Measurements from ENCODE around the gene HLA-B.
"Not testable (repeated sequence)": the region's sequence is repeated elsewhere in the genome, so short reads cannot be mapped to it uniquely, and the experiment has no call there.

The HLA-B gene

DNA sequence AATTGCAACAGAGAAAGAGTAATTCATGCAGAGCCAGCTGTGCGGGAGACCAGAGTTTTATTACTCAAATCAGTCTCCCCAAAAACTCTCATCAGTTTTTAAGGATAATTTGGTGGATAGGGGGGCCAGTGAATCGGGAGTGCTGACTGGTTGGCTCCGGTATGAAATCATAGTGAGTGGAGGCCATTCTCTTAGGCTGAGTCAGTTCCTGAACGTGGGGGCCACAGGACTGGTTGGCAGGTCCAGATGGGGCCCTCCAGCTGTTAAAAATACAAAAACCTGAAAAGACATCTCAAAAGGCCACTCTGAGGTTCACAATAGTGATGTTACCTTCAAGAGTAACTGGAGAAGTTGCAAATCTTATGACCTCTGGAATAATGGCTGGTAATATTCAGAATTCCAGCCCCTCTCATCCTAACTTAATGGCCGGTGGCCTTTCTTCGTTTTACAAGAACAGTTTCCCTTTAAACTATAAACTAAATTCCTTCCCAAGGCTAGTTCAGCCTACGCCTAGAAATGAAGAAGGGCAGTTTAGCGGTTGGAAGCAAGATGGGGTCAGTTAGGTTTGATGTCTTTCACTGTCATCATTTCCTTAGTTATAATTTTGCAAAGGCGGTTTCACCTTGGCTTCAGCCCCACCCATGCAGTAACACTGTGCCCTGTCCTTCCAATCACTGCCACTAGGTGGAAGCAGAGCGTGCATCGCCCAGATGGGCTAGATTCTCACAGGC lies 39.6 kb upstream of the HLA-B start:
- H4K8ac ChIP-seq (ENCODE audit: low read depth, low read length) = no peak overlapping the region
- no peak overlapping the region for H2AK5ac ChIP-seq (ENCODE audit: low read length)
- H3K23ac ChIP-seq (ENCODE audit: low read length) = no peak overlapping the region
- no peaks in the 10 kb centered on the region for H3K4me1 ChIP-seq (ENCODE audit: control insufficient read depth, low read depth, low read length)
- H2BK5ac ChIP-seq (ENCODE audit: low read length) = no peak overlapping the region
- H2BK15ac ChIP-seq (replicated peaks; ENCODE audit: low read depth) = no peak overlapping the region
- H3K36me3 ChIP-seq (ENCODE audit: control insufficient read depth, insufficient read depth, low read length) = no peaks in the 10 kb centered on the region
- H3K79me1 ChIP-seq (ENCODE audit: low read length) = no peaks in the 10 kb centered on the region
- H3K27me3 ChIP-seq (ENCODE audit: insufficient read depth, low read length, poor library complexity) = no peaks in the 10 kb centered on the region
- no peak overlapping the region for H3K27ac ChIP-seq (ENCODE audit: low read depth, low read length)
- WGBS (ENCODE audit: extremely low coverage, insufficient coverage, low lambda C conversion rate) = no CpG with 5 or more reads among the region's 11 CpGs
- H3K4me2 ChIP-seq (ENCODE audit: low read length) = no peak overlapping the region
- H3K18ac ChIP-seq (ENCODE audit: low read length) = no peak overlapping the region
- no peak overlapping the region for H3K4ac ChIP-seq (ENCODE audit: low read depth, low read length)
- no peaks in the 10 kb centered on the region for H3K79me2 ChIP-seq (ENCODE audit: control insufficient read depth, insufficient read depth, low read length)
- H2BK120ac ChIP-seq (ENCODE audit: low read depth, low read length) = no peak overlapping the region
- H3K9ac ChIP-seq (ENCODE audit: low read length) = no peak overlapping the region
- H3K56ac ChIP-seq (ENCODE audit: low read length) = no peak overlapping the region
- no peak overlapping the region for H4K5ac ChIP-seq (ENCODE audit: low read length)
- DNase-seq = peak; percentile 76
- H3K4me3 ChIP-seq (ENCODE audit: low read length) = no peak overlapping the region

DNA sequence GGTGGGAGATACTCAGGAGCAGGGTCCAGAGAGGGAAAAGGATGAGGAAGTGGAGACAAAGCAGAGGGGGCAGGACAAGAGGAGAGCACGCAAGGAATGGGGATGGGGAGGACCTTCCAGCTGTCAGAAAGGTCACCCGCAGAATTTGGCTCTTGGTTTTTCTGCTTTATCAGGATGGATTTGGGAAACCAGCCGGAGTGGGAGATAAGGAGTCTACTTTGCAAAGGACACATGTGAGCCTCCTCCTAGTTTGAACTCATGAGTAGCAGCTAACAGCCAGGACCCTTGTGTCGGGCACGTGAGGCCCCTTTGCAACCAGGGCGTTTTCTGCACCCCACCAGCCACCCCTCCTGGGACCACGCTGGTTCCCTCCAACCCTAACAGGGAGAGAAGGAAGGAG lies 38.9 kb upstream of the HLA-B start:
- Histone ChIP-seq H2BK15ac (replicated peaks; ENCODE audit: low read depth) (no peak overlapping the region), H3K56ac (ENCODE audit: low read length) (no peak overlapping the region), H4K5ac (ENCODE audit: low read length) (no peak overlapping the region), H3K23ac (ENCODE audit: low read length) (no peak overlapping the region), H3K79me1 (ENCODE audit: low read length) (no peaks in the 10 kb centered on the region), H3K27ac (ENCODE audit: low read depth, low read length) (no peak overlapping the region), H3K4me1 (ENCODE audit: control insufficient read depth, low read depth, low read length) (no peaks in the 10 kb centered on the region), H3K18ac (ENCODE audit: low read length) (no peak overlapping the region), H3K4ac (ENCODE audit: low read depth, low read length) (no peak overlapping the region), H2BK5ac (ENCODE audit: low read length) (no peak overlapping the region), H4K8ac (ENCODE audit: low read depth, low read length) (no peak overlapping the region), H3K27me3 (ENCODE audit: insufficient read depth, low read length, poor library complexity) (no peaks in the 10 kb centered on the region), H3K4me3 (ENCODE audit: low read length) (no peak overlapping the region), H2AK5ac (ENCODE audit: low read length) (no peak overlapping the region), H2BK120ac (ENCODE audit: low read depth, low read length) (no peak overlapping the region), H3K9ac (ENCODE audit: low read length) (no peak overlapping the region), H3K4me2 (ENCODE audit: low read length) (no peak overlapping the region), H3K79me2 (ENCODE audit: control insufficient read depth, insufficient read depth, low read length) (no peaks in the 10 kb centered on the region), H3K36me3 (ENCODE audit: control insufficient read depth, insufficient read depth, low read length) (no peaks in the 10 kb centered on the region)
- DNase-seq = no peak
- no CpG with 5 or more reads among the region's 7 CpGs for WGBS (ENCODE audit: extremely low coverage, insufficient coverage, low lambda C conversion rate)

DNA sequence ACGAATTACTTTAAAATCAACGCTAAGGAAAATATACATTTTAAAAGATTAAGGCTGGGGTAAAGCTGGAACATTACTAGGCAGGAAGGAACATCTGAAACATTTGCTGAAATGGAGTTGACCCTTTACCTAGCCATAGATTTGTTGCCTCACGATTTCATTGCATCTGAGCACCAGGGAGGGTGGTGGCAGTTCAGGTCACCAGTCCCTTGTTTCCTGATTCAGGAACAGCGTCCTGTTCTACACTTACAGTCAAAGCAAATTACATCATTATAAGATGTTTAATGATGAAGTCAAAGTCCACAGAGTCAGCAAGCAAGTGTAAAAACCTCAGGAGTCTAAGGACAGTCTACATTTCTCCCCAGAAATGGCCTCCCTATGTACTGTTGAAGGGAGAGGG lies 37.4 kb upstream of the HLA-B start:
- Histone ChIP-seq H4K5ac (ENCODE audit: low read length) (no peak overlapping the region), H3K18ac (ENCODE audit: low read length) (no peak overlapping the region), H3K27me3 (ENCODE audit: insufficient read depth, low read length, poor library complexity) (no peaks in the 10 kb centered on the region)

DNA sequence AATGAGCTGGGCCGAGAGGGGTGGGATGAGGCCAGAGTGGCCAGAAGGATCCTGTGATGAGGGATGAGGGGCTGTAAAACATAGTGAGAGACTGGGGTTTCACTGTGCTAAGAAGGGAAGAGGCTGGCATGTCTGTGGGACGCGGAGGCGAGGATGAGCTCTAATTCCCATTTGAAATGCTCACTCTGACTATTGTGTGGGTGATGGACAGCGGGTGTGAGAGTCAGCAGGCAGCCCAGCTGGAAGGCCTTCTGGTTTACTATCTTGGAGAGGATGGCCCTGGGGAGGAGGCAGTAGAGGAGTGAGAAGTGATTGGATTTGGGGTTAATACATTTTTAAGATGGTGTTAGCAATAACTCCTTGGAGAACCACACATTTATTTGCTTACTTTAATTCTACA lies 37.0 kb upstream of the HLA-B start:
- no peak overlapping the region for H3K27ac ChIP-seq (ENCODE audit: low read depth, low read length)
- no peak overlapping the region for H3K4me3 ChIP-seq (ENCODE audit: low read length)
- no peak overlapping the region for H2BK5ac ChIP-seq (ENCODE audit: low read length)
- H2AK5ac ChIP-seq (ENCODE audit: low read length) = no peak overlapping the region
- H3K9ac ChIP-seq (ENCODE audit: low read length) = no peak overlapping the region
- no peak overlapping the region for H2BK15ac ChIP-seq (replicated peaks; ENCODE audit: low read depth)
- H4K8ac ChIP-seq (ENCODE audit: low read depth, low read length) = no peak overlapping the region
- no peaks in the 10 kb centered on the region for H3K36me3 ChIP-seq (ENCODE audit: control insufficient read depth, insufficient read depth, low read length)
- no peak for DNase-seq
- no peak overlapping the region for H3K4ac ChIP-seq (ENCODE audit: low read depth, low read length)
- no peak overlapping the region for H3K18ac ChIP-seq (ENCODE audit: low read length)
- no peak overlapping the region for H4K5ac ChIP-seq (ENCODE audit: low read length)
- H3K79me2 ChIP-seq (ENCODE audit: control insufficient read depth, insufficient read depth, low read length) = no peaks in the 10 kb centered on the region
- WGBS (ENCODE audit: extremely low coverage, insufficient coverage, low lambda C conversion rate) = no CpG with 5 or more reads among the region's 5 CpGs
- H3K4me1 ChIP-seq (ENCODE audit: control insufficient read depth, low read depth, low read length) = no peaks in the 10 kb centered on the region
- H3K4me2 ChIP-seq (ENCODE audit: low read length) = no peak overlapping the region
- no peak overlapping the region for H2BK120ac ChIP-seq (ENCODE audit: low read depth, low read length)
- no peak overlapping the region for H3K23ac ChIP-seq (ENCODE audit: low read length)
- no peaks in the 10 kb centered on the region for H3K79me1 ChIP-seq (ENCODE audit: low read length)
- no peaks in the 10 kb centered on the region for H3K27me3 ChIP-seq (ENCODE audit: insufficient read depth, low read length, poor library complexity)
- no peak overlapping the region for H3K56ac ChIP-seq (ENCODE audit: low read length)

More for the DNA sequence above, 37.4 kb upstream of the HLA-B start:
- no peak overlapping the region for H2BK15ac ChIP-seq (replicated peaks; ENCODE audit: low read depth)
- H3K9ac ChIP-seq (ENCODE audit: low read length) = no peak overlapping the region
- H3K56ac ChIP-seq (ENCODE audit: low read length) = no peak overlapping the region
- H3K79me1 ChIP-seq (ENCODE audit: low read length) = no peaks in the 10 kb centered on the region
- H3K4me2 ChIP-seq (ENCODE audit: low read length) = no peak overlapping the region
- no peak overlapping the region for H4K8ac ChIP-seq (ENCODE audit: low read depth, low read length)
- no peaks in the 10 kb centered on the region for H3K79me2 ChIP-seq (ENCODE audit: control insufficient read depth, insufficient read depth, low read length)
- H3K27ac ChIP-seq (ENCODE audit: low read depth, low read length) = no peak overlapping the region
- H3K36me3 ChIP-seq (ENCODE audit: control insufficient read depth, insufficient read depth, low read length) = no peaks in the 10 kb centered on the region
- H2BK120ac ChIP-seq (ENCODE audit: low read depth, low read length) = no peak overlapping the region
- H3K23ac ChIP-seq (ENCODE audit: low read length) = no peak overlapping the region
- no peak overlapping the region for H3K4me3 ChIP-seq (ENCODE audit: low read length)
- H3K4ac ChIP-seq (ENCODE audit: low read depth, low read length) = no peak overlapping the region
- DNase-seq = no peak
- no peaks in the 10 kb centered on the region for H3K4me1 ChIP-seq (ENCODE audit: control insufficient read depth, low read depth, low read length)
- no peak overlapping the region for H2AK5ac ChIP-seq (ENCODE audit: low read length)
- H2BK5ac ChIP-seq (ENCODE audit: low read length) = no peak overlapping the region
- WGBS (ENCODE audit: extremely low coverage, insufficient coverage, low lambda C conversion rate) = no CpG with 5 or more reads among the region's 4 CpGs

DNA sequence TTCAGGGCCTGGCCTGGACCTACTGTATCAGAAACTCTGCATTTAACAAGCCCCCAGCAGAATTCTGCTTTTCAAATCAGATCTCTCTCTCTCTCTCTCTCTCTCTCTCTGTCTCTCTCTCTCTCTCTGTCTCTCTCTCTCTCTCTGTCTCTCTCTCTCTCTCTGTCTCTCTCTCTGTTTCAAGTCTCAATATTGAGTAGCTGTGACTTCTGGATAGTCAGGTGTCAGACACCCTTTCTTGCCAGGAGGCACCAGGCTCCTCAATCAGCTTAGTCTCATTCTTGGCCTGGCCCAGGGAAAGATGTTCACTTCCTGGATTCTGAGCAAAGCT lies 32.8 kb upstream of the HLA-B start:
- H3K4ac ChIP-seq (ENCODE audit: low read depth, low read length); H2BK5ac ChIP-seq (ENCODE audit: low read length); H3K4me1 ChIP-seq (ENCODE audit: control insufficient read depth, low read depth, low read length); H3K79me2 ChIP-seq (ENCODE audit: control insufficient read depth, insufficient read depth, low read length); H2BK120ac ChIP-seq (ENCODE audit: low read depth, low read length); H2BK15ac ChIP-seq (replicated peaks; ENCODE audit: low read depth); H3K4me3 ChIP-seq (ENCODE audit: low read length); H3K18ac ChIP-seq (ENCODE audit: low read length); H3K4me2 ChIP-seq (ENCODE audit: low read length); DNase-seq; H3K23ac ChIP-seq (ENCODE audit: low read length); H3K27ac ChIP-seq (ENCODE audit: low read depth, low read length); H3K27me3 ChIP-seq (ENCODE audit: insufficient read depth, low read length, poor library complexity); H2AK5ac ChIP-seq (ENCODE audit: low read length); H3K56ac ChIP-seq (ENCODE audit: low read length); H4K5ac ChIP-seq (ENCODE audit: low read length); H3K36me3 ChIP-seq (ENCODE audit: control insufficient read depth, insufficient read depth, low read length); H3K79me1 ChIP-seq (ENCODE audit: low read length); H4K8ac ChIP-seq (ENCODE audit: low read depth, low read length); H3K9ac ChIP-seq (ENCODE audit: low read length): not testable (repeated sequence)
